MM.1S (cell line): ENCODE data around the gene TRIOBP.

Source experiments
- DNase-seq: peaks from one replicate; pipeline ENCODE4 v3.0.0-alpha.2; 2015
- H2AFZ ChIP-seq: fragments of 300-600 bp; sonication (generic); 2 replicates; pipeline ENCODE4 v1.6.0; 2016; ENCODE audit warnings: antibody characterized with exemption, low read length
- H3F3A ChIP-seq: fragments of 300-600 bp; sonication (generic); 2 replicates; pipeline ENCODE4 v1.6.1; 2016; ENCODE audit warnings: mild to moderate bottlenecking, antibody characterized with exemption, low read length, moderate library complexity, mixed read lengths; ENCODE audit not compliant: insufficient read depth
- H3K27ac ChIP-seq: fragments of 300-600 bp; sonication (generic); 2 replicates; pipeline ENCODE4 v1.5.1; 2016; ENCODE audit warnings: mild to moderate bottlenecking, low read length
- H3K27me3 ChIP-seq: fragments of 300-600 bp; sonication (generic); replicated peaks from 2 replicates; pipeline ENCODE4 v1.6.0; 2016; ENCODE audit warnings: low read length; ENCODE audit not compliant: insufficient read depth
- H3K36me3 ChIP-seq: fragments of 300-600 bp; sonication (generic); replicated peaks from 2 replicates; pipeline ENCODE4 v1.6.1; 2016; ENCODE audit warnings: mild to moderate bottlenecking, low read length, mixed read lengths; ENCODE audit not compliant: insufficient read depth
- H3K4me1 ChIP-seq: fragments of 300-600 bp; sonication (generic); 2 replicates; pipeline ENCODE4 v1.6.1; 2016; ENCODE audit warnings: low read length, mixed read lengths
- H3K4me2 ChIP-seq: fragments of 300-600 bp; sonication (generic); 2 replicates; pipeline ENCODE4 v1.6.0; 2016; ENCODE audit warnings: low read depth, low read length
- H3K4me3 ChIP-seq: fragments of 300-600 bp; sonication (generic); 2 replicates; pipeline ENCODE4 v1.5.1; 2016; ENCODE audit warnings: low read length, mixed read lengths
- H3K79me2 ChIP-seq: fragments of 300-600 bp; sonication (generic); 2 replicates; pipeline ENCODE4 v1.6.1; 2016; ENCODE audit warnings: mixed run types, low read length, mixed read lengths
- H3K9ac ChIP-seq: fragments of 300-600 bp; sonication (generic); 2 replicates; pipeline ENCODE4 v1.6.1; 2016; ENCODE audit warnings: low read length, mixed read lengths
- H3K9me2 ChIP-seq: fragments of 300-600 bp; sonication (generic); replicated peaks from 2 replicates; pipeline ENCODE4 v1.6.1; 2016; ENCODE audit warnings: mild to moderate bottlenecking, low read length, mixed read lengths; ENCODE audit not compliant: insufficient read depth
- H3K9me3 ChIP-seq: fragments of 300-600 bp; sonication (generic); replicated peaks from 2 replicates; pipeline ENCODE4 v1.6.1; 2016; ENCODE audit warnings: mild to moderate bottlenecking, low read length, mixed read lengths; ENCODE audit not compliant: insufficient read depth
- H4K20me1 ChIP-seq: fragments of 300-600 bp; sonication (generic); 2 replicates; pipeline ENCODE4 v1.6.1; 2016; ENCODE audit warnings: mild to moderate bottlenecking, low read length, moderate library complexity, mixed read lengths; ENCODE audit not compliant: insufficient read depth
- CTCF ChIP-seq: fragments of 300-600 bp; sonication (generic); IDR thresholded peaks from 2 replicates; pipeline ENCODE4 v1.5.1; 2016; ENCODE audit warnings: antibody characterized with exemption, low read length, mixed read lengths
- EZH2 ChIP-seq: fragments of 300-600 bp; sonication (generic); optimal IDR thresholded peaks from 2 replicates; pipeline ENCODE3; 2017; ENCODE audit warnings: low read depth, mild to moderate bottlenecking, antibody characterized with exemption, low read length, mixed read lengths
- EZH2phosphoT487 ChIP-seq: fragments of 300-600 bp; sonication (generic); IDR thresholded peaks from 2 replicates; pipeline ENCODE4 v1.6.1; 2018; ENCODE audit warnings: antibody characterized with exemption, low read length

The TRIOBP gene

GRCh38 chr22:37759281-37759680, 62.4 kb downstream of the TRIOBP start:
- no peaks in the 10 kb centered on the region; the same call in 1 of the 2 replicates for H3K36me3 ChIP-seq
- DNase-seq: no peak
- no peaks in the 10 kb centered on the region for H4K20me1 ChIP-seq
- no peaks in the 10 kb centered on the region for H3K9me2 ChIP-seq
- H3F3A ChIP-seq: no peaks in the 10 kb centered on the region
- H2AFZ ChIP-seq: no peak overlapping the region
- no peak overlapping the region for H3K4me3 ChIP-seq
- no peak overlapping the region for H3K4me2 ChIP-seq
- H3K27me3 ChIP-seq: no peaks in the 10 kb centered on the region
- H3K4me1 ChIP-seq: no peaks in the 10 kb centered on the region
- H3K79me2 ChIP-seq: no peaks in the 10 kb centered on the region
- no peak overlapping the region for H3K27ac ChIP-seq
- H3K9me3 ChIP-seq: no peaks in the 10 kb centered on the region
- no peak for TF ChIP-seq EZH2
- no peak for TF ChIP-seq CTCF
- TF ChIP-seq EZH2phosphoT487: no peak
- H3K9ac ChIP-seq: no peak overlapping the region

GRCh38 chr22:37760152-37760551, 63.3 kb downstream of the TRIOBP start:
- no peaks in the 10 kb centered on the region for H3F3A ChIP-seq
- no peaks in the 10 kb centered on the region for H3K4me1 ChIP-seq
- H3K4me2 ChIP-seq: no peak overlapping the region
- H3K27ac ChIP-seq: no peak overlapping the region
- no peaks in the 10 kb centered on the region for H3K9me3 ChIP-seq
- H3K79me2 ChIP-seq: no peaks in the 10 kb centered on the region
- no peaks in the 10 kb centered on the region for H3K36me3 ChIP-seq
- no peaks in the 10 kb centered on the region for H3K27me3 ChIP-seq
- TF ChIP-seq EZH2phosphoT487 (no peak), EZH2 (no peak)
- H2AFZ ChIP-seq: no peak overlapping the region
- no peaks in the 10 kb centered on the region for H4K20me1 ChIP-seq
- no peaks in the 10 kb centered on the region for H3K9me2 ChIP-seq
- no peak for DNase-seq
- H3K9ac ChIP-seq: no peak overlapping the region
- H3K4me3 ChIP-seq: no peak overlapping the region

- H3F3A ChIP-seq: no peaks in the 10 kb centered on the region
- H3K27ac ChIP-seq: no peak overlapping the region
- no peaks in the 10 kb centered on the region for H4K20me1 ChIP-seq
- H3K9me3 ChIP-seq: no peaks in the 10 kb centered on the region
- H3K4me3 ChIP-seq: no peak overlapping the region
- H3K36me3 ChIP-seq: no peaks in the 10 kb centered on the region
- no peak overlapping the region for H3K9ac ChIP-seq
- H3K4me1 ChIP-seq: no peaks in the 10 kb centered on the region
- TF ChIP-seq EZH2phosphoT487: no peak
- TF ChIP-seq CTCF: no peak
- TF ChIP-seq EZH2: no peak
- no peak overlapping the region for H2AFZ ChIP-seq
- no peak for DNase-seq
- H3K79me2 ChIP-seq: no peaks in the 10 kb centered on the region
- H3K4me2 ChIP-seq: no peak overlapping the region
- H3K9me2 ChIP-seq: no peaks in the 10 kb centered on the region
- H3K27me3 ChIP-seq: no peaks in the 10 kb centered on the region
These were observed 65.6 kb downstream of the TRIOBP start for GRCh38 chr22:37762389-37762836.

- H3K27me3 ChIP-seq: no peaks in the 10 kb centered on the region
- H2AFZ ChIP-seq: no peak overlapping the region
- no peak for TF ChIP-seq EZH2phosphoT487
- H3K4me3 ChIP-seq: no peak overlapping the region
- H3K79me2 ChIP-seq: no peaks in the 10 kb centered on the region
- no peak for DNase-seq
- no peaks in the 10 kb centered on the region for H3K9me2 ChIP-seq
- no peaks in the 10 kb centered on the region for H3K4me1 ChIP-seq
- no peak overlapping the region for H3K9ac ChIP-seq
- no peaks in the 10 kb centered on the region for H3K9me3 ChIP-seq
- H3K27ac ChIP-seq: no peak overlapping the region
- no peaks in the 10 kb centered on the region for H3F3A ChIP-seq
- H3K4me2 ChIP-seq: no peak overlapping the region
- no peaks in the 10 kb centered on the region for H4K20me1 ChIP-seq
- no peaks in the 10 kb centered on the region for H3K36me3 ChIP-seq
These were observed 66.2 kb downstream of the TRIOBP start for GRCh38 chr22:37763012-37763411.
